GM12864 (cell line): Measurements from ENCODE around the gene DERA.

Experiments used
- DNase-seq: peaks from one replicate; pipeline ENCODE4 v3.0.0-alpha.2; 2011; ENCODE audit warnings: low read depth
- H3K4me3 ChIP-seq: 2 replicates; pipeline ENCODE4 v1.5.1; 2011; ENCODE audit warnings: mild to moderate bottlenecking, low read depth, low read length, control low read depth
- CTCF ChIP-seq: IDR thresholded peaks from 2 replicates; pipeline ENCODE4 v1.5.1; 2011; ENCODE audit warnings: low read depth, mild to moderate bottlenecking, moderate library complexity, low read length, control low read depth, inconsistent platforms; ENCODE audit errors: missing control alignments

DERA gene

GRCh38 chr12:16021676-16022075 lies 110.5 kb downstream of the DERA start:
- TF ChIP-seq CTCF = no peak
- no peak overlapping the region for H3K4me3 ChIP-seq
- DNase-seq = no peak

- no peak for DNase-seq
- H3K4me3 ChIP-seq = no peak overlapping the region
- no peak for TF ChIP-seq CTCF
Observed at GRCh38 chr12:16027002-16027401, 115.9 kb downstream of the DERA start.

GRCh38 chr12:16030744-16031143 lies 119.6 kb downstream of the DERA start:
- TF ChIP-seq CTCF = no peak
- no peak overlapping the region for H3K4me3 ChIP-seq
- no peak for DNase-seq

GRCh38 chr12:16034136-16034817 lies 123.1 kb downstream of the DERA start:
- no peak overlapping the region for H3K4me3 ChIP-seq
- DNase-seq = no peak
- TF ChIP-seq CTCF = no peak

- TF ChIP-seq CTCF = no peak
- no peak overlapping the region for H3K4me3 ChIP-seq
- DNase-seq = no peak
Observed at GRCh38 chr12:16036073-16036472, 124.9 kb downstream of the DERA start.

GRCh38 chr12:16037533-16037932 lies 126.4 kb downstream of the DERA start:
- no peak for TF ChIP-seq CTCF
- no peak overlapping the region for H3K4me3 ChIP-seq
- DNase-seq = no peak

GRCh38 chr12:16043480-16043879 lies 132.3 kb downstream of the DERA start:
- TF ChIP-seq CTCF = no peak
- DNase-seq = no peak
- H3K4me3 ChIP-seq = no peak overlapping the region
